HepG2 (cell line): ENCODE measurements around the gene SDCCAG8. TPM values are rescaled to one million over a fixed set of nuclear protein-coding genes. Genes with fewer than 3 reads are reported as not detected.

Source experiments
- ATAC-seq: fragments of 200-7000 bp; cut with Tn5 transposase; 3 replicates; pipeline ENCODE4 v1.9.1; 2020; ENCODE audit warnings: mild to moderate bottlenecking, moderate library complexity
- BruUV-seq: library from RNA; stranded (reverse); fragments of 400-500 nt; replicated peaks from 2 replicates; lab custom pipeline; 2021; lab: Mats Ljungman, UMichigan
- CTCF ChIA-PET: fragments of 300-600 bp; formaldehyde crosslinking; extraction: SDS; loops from one replicate; lab custom pipeline; 2021; ENCODE audit warnings: low total read pairs, inconsistent platforms, low intra/inter-chr PET ratio; lab: Yijun Ruan, JAX
- POLR2A ChIA-PET: fragments of 350-600 bp; sonication (Branson Sonifier 250); formaldehyde crosslinking; loops from one replicate; lab custom pipeline; 2020; ENCODE audit warnings: antibody characterized with exemption, inconsistent platforms; lab: Yijun Ruan, JAX
- DNase-seq: peaks from one replicate; pipeline ENCODE4 v3.0.0-alpha.2; 2015; ENCODE audit warnings: low spot score
- FAIRE-seq: peaks from 3 replicates; lab custom pipeline; 2011; peaks lifted over from hg19 to GRCh38; lab: Jason Lieb, UNC
- H2AFZ ChIP-seq: one replicate; pipeline ENCODE4 v1.6.1; 2011; ENCODE audit warnings: low read length, inconsistent platforms
- H3K27ac ChIP-seq: fragments of 300-600 bp; 3 replicates; pipeline ENCODE4 v1.8.0; 2011; ENCODE audit warnings: mixed run types, mild to moderate bottlenecking, mixed read lengths, low read length, inconsistent platforms; ENCODE audit not compliant: insufficient read depth; ENCODE audit errors: extremely low read length
- H3K27me3 ChIP-seq, 2 experiments: fragments of 200-600 bp in 1 of 2; 2 replicates in 1 of 2; 3 replicates in 1 of 2; pipeline versions ENCODE4 v1.6.0 to v1.8.0; 2011; ENCODE audit warnings: low read length in 2 of 2, mild to moderate bottlenecking in 2 of 2, moderate library complexity in 2 of 2, inconsistent platforms in 1 of 2; ENCODE audit not compliant: insufficient read depth in 2 of 2, control insufficient read depth in 1 of 2
- H3K36me3 ChIP-seq, 2 experiments: fragments of 200-600 bp in 1 of 2; replicated peaks in 1 of 2; 2 replicates in 1 of 2; 3 replicates in 1 of 2; pipeline versions ENCODE4 v1.5.1 to v1.8.0; 2011; ENCODE audit warnings: low read length in 2 of 2, inconsistent platforms in 1 of 2; ENCODE audit not compliant: insufficient read depth in 2 of 2, control insufficient read depth in 1 of 2
- H3K4me1 ChIP-seq: 2 replicates; pipeline ENCODE4 v1.5.1; 2012; ENCODE audit warnings: low read length, inconsistent platforms; ENCODE audit not compliant: insufficient read depth
- H3K4me2 ChIP-seq: 2 replicates; pipeline ENCODE4 v1.6.0; 2011; ENCODE audit warnings: low read depth, low read length, inconsistent platforms
- H3K4me3 ChIP-seq, 3 experiments: fragments of 200-600 bp in 1 of 3; sonication (generic), shearing (Covaris generic) in 1 of 3; replicated peaks in 1 of 3; 2 replicates each; pipeline ENCODE4 v1.5.1; 2011 to 2016; ENCODE audit warnings: low read length in 3 of 3, inconsistent platforms in 2 of 3, low read depth in 2 of 3, mild to moderate bottlenecking in 2 of 3, control low read depth in 1 of 3, mixed read lengths in 1 of 3; ENCODE audit not compliant: insufficient read depth in 1 of 3
- H3K79me2 ChIP-seq: one replicate; pipeline ENCODE4 v1.6.1; 2011; ENCODE audit warnings: low read length, inconsistent platforms; ENCODE audit not compliant: insufficient read depth
- H3K9ac ChIP-seq: 2 replicates; pipeline ENCODE4 v1.6.0; 2011; ENCODE audit warnings: mild to moderate bottlenecking, low read depth, low read length, inconsistent platforms; ENCODE audit not compliant: insufficient read depth
- H3K9me3 ChIP-seq: 2 replicates; pipeline ENCODE4 v1.5.1; 2012; ENCODE audit warnings: mild to moderate bottlenecking, low read length
- H4K20me1 ChIP-seq: 2 replicates; pipeline ENCODE4 v1.6.0; 2011; ENCODE audit warnings: inconsistent platforms, mild to moderate bottlenecking, low read length, moderate library complexity; ENCODE audit not compliant: insufficient read depth
- ARHGAP35 ChIP-seq: sonication (generic); formaldehyde crosslinking; IDR thresholded peaks from 2 replicates; pipeline ENCODE4 v1.9.0; 2022; ENCODE audit warnings: mild to moderate bottlenecking, inconsistent platforms, moderate library complexity, missing genetic modification reagents, borderline replicate concordance
- CBX2 ChIP-seq, 2 experiments: fragments of 200-600 bp in 1 of 2; sonication (generic); formaldehyde crosslinking in 1 of 2; IDR thresholded peaks; 2 replicates each; pipeline versions ENCODE4 v1.7.0 to v1.8.1; 2018 to 2022; ENCODE audit warnings: low read depth in 2 of 2, low read length in 1 of 2, mild to moderate bottlenecking in 1 of 2, missing genetic modification reagents in 1 of 2
- ETS1 ChIP-seq: sonication (generic); formaldehyde crosslinking; IDR thresholded peaks from 2 replicates; pipeline ENCODE4 v1.4.0; 2020; ENCODE audit warnings: missing genetic modification reagents
- FIP1L1 ChIP-seq: fragments of 200-400 bp; formaldehyde crosslinking; IDR thresholded peaks from 2 replicates; pipeline ENCODE4 v1.6.1; 2018; ENCODE audit warnings: low read depth, mild to moderate bottlenecking, low read length, moderate library complexity, borderline replicate concordance; ENCODE audit not compliant: insufficient read depth
- KDM4B ChIP-seq: sonication (generic); formaldehyde crosslinking; IDR thresholded peaks from 2 replicates; pipeline ENCODE4 v1.4.0; 2020; ENCODE audit warnings: missing genetic modification reagents
- MEF2D ChIP-seq: sonication (generic); formaldehyde crosslinking; IDR thresholded peaks from 2 replicates; pipeline ENCODE4 v1.5.1; 2020; ENCODE audit warnings: mild to moderate bottlenecking, missing genetic modification reagents
- NCOA2 ChIP-seq: sonication (generic); formaldehyde crosslinking; IDR thresholded peaks from 2 replicates; pipeline ENCODE4 v1.8.0; 2022; ENCODE audit warnings: inconsistent platforms
- ONECUT2 ChIP-seq: sonication (generic); formaldehyde crosslinking; IDR thresholded peaks from 2 replicates; pipeline ENCODE4 v1.4.0; 2020; ENCODE audit warnings: missing genetic modification reagents
- SMARCC2 ChIP-seq: fragments of 450-650 bp; IDR thresholded peaks from 2 replicates; pipeline ENCODE4 v1.6.1; 2017; ENCODE audit warnings: antibody characterized with exemption, mild to moderate bottlenecking
- TGIF2 ChIP-seq: IDR thresholded peaks from 2 replicates; pipeline ENCODE4 v1.6.1; 2016; ENCODE audit warnings: control low read depth, missing compliant biosample characterization
- ZBTB21 ChIP-seq: sonication (generic); formaldehyde crosslinking; IDR thresholded peaks from 2 replicates; pipeline ENCODE4 v1.4.0; 2020; ENCODE audit warnings: missing genetic modification reagents
- ZNF124 ChIP-seq: sonication (generic); formaldehyde crosslinking; IDR thresholded peaks from 2 replicates; pipeline ENCODE4 v1.4.0; 2020; ENCODE audit warnings: missing genetic modification reagents
- ZNF136 ChIP-seq: sonication (generic); formaldehyde crosslinking; IDR thresholded peaks from 2 replicates; pipeline ENCODE4 v1.8.1; 2022; ENCODE audit warnings: low read depth, mild to moderate bottlenecking, moderate library complexity, missing genetic modification reagents
- ZXDC ChIP-seq: sonication (generic); formaldehyde crosslinking; IDR thresholded peaks from 2 replicates; pipeline ENCODE4 v1.5.0; 2020; ENCODE audit warnings: mild to moderate bottlenecking, missing genetic modification reagents
- in situ Hi-C: cut with HindIII; loops from 2 replicates; pipeline ENCODE4 v1.10.0; 2017; ENCODE audit warnings: low pct_unique_long_range_greater_than_20kb; ENCODE audit not compliant: extremely low pct_ligation_motif_present
- intact Hi-C: fragments of 100-400 bp; cut with micrococcal nuclease; formaldehyde crosslinking; loops from one replicate; pipeline ENCODE4 v1.10.0; 2022; ENCODE audit not compliant: unreplicated experiment
- polyA plus RNA-seq, 8 experiments: library from polyadenylated mRNA; depleted of rRNA in 3 of 8; stranded (reverse) in 7 of 8; unstranded in 1 of 8; fragments of >200 nt; fragmentation: Illumina TruSeq in 4 of 8; extraction: Trizol in 4 of 8; gene quantifications; 2 replicates each; pipeline versions ENCODE4 v1.2.1 to v1.2.3, GENCODE V29; 2011 to 2016; ENCODE audit warnings: low read depth in 4 of 8, missing spikeins in 1 of 8, mixed read lengths in 1 of 8; ENCODE audit not compliant: insufficient read depth in 1 of 8
- total RNA-seq, 5 experiments: library from RNA; depleted of rRNA; stranded (reverse); fragments of >200 nt; fragmentation: Illumina TruSeq; extraction: Trizol; gene quantifications; 2 replicates each; pipeline ENCODE4 v1.2.3, GENCODE V29; 2016; ENCODE audit warnings: low read depth in 1 of 5
- TF ChIP-seq, protein P1 (sequence below): sonication (generic); formaldehyde crosslinking; IDR thresholded peaks from 2 replicates; pipeline ENCODE4 v1.4.0; 2020; ENCODE audit warnings: missing genetic modification reagents
- TF ChIP-seq, protein P2 (sequence below): sonication (generic); formaldehyde crosslinking; IDR thresholded peaks from 2 replicates; pipeline ENCODE4 v1.4.0; 2020; ENCODE audit warnings: missing genetic modification reagents
- TF ChIP-seq, protein P3 (sequence below): sonication (generic); formaldehyde crosslinking; IDR thresholded peaks from 2 replicates; pipeline ENCODE4 v1.5.0; 2020; ENCODE audit warnings: mild to moderate bottlenecking, missing genetic modification reagents

The SDCCAG8 gene
- total and polyA plus RNA-seq, 2 of the 13 experiments (the other 11 are each of a cell fraction or from before 2014, with no cell fraction given): 9.5 to 13.4 TPM

GRCh38 chr1:243441601-243442000 lies 185.8 kb downstream of the SDCCAG8 start:
- Histone ChIP-seq H2AFZ (no peak overlapping the region), H3K9me3 (no peaks in the 10 kb centered on the region), H3K27me3 (no peaks in the 10 kb centered on the region), H4K20me1 (no peaks in the 10 kb centered on the region), H3K4me2 (no peak overlapping the region), H3K36me3 (no peaks in the 10 kb centered on the region), H3K4me3 (no peak overlapping the region), H3K79me2 (no peaks in the 10 kb centered on the region), H3K27ac (no peak overlapping the region), H3K4me1 (no peaks in the 10 kb centered on the region), H3K9ac (no peak overlapping the region)
- ChIA-PET POLR2A (no interaction called here), CTCF (no interaction called here)
- BruUV-seq: no TSS peak
- no peak for TF ChIP-seq TGIF2 (CRISPR knock-in tag)
- no peak for TF ChIP-seq KDM4B (CRISPR knock-in tag)
- no peak for TF ChIP-seq ETS1 (CRISPR knock-in tag)
- TF ChIP-seq NCOA2: no peak
- no peak for TF ChIP-seq ARHGAP35 (CRISPR knock-in tag)
- TF ChIP-seq ZNF136 (CRISPR knock-in tag): no peak
- TF ChIP-seq ZNF124 (CRISPR knock-in tag): no peak
- TF ChIP-seq, protein P1, sequence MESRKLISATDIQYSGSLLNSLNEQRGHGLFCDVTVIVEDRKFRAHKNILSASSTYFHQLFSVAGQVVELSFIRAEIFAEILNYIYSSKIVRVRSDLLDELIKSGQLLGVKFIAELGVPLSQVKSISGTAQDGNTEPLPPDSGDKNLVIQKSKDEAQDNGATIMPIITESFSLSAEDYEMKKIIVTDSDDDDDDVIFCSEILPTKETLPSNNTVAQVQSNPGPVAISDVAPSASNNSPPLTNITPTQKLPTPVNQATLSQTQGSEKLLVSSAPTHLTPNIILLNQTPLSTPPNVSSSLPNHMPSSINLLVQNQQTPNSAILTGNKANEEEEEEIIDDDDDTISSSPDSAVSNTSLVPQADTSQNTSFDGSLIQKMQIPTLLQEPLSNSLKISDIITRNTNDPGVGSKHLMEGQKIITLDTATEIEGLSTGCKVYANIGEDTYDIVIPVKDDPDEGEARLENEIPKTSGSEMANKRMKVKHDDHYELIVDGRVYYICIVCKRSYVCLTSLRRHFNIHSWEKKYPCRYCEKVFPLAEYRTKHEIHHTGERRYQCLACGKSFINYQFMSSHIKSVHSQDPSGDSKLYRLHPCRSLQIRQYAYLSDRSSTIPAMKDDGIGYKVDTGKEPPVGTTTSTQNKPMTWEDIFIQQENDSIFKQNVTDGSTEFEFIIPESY (CRISPR knock-in tag): no peak
- no peak for TF ChIP-seq SMARCC2
- no peak for TF ChIP-seq FIP1L1
- TF ChIP-seq, protein P2, sequence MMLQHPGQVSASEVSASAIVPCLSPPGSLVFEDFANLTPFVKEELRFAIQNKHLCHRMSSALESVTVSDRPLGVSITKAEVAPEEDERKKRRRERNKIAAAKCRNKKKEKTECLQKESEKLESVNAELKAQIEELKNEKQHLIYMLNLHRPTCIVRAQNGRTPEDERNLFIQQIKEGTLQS (CRISPR knock-in tag): no peak
- no peak for TF ChIP-seq ZBTB21 (CRISPR knock-in tag)
- no peak for TF ChIP-seq MEF2D (CRISPR knock-in tag)
- no peak for TF ChIP-seq CBX2 (IDR thresholded peaks at IDR 0.05; ENCODE audit: low read depth, low read length)
- no peak for TF ChIP-seq CBX2 (CRISPR knock-in tag; IDR thresholded peaks at IDR 0.05; ENCODE audit: low read depth)
- TF ChIP-seq ZXDC (CRISPR knock-in tag): no peak
- TF ChIP-seq ONECUT2: no peak
- TF ChIP-seq, protein P3, sequence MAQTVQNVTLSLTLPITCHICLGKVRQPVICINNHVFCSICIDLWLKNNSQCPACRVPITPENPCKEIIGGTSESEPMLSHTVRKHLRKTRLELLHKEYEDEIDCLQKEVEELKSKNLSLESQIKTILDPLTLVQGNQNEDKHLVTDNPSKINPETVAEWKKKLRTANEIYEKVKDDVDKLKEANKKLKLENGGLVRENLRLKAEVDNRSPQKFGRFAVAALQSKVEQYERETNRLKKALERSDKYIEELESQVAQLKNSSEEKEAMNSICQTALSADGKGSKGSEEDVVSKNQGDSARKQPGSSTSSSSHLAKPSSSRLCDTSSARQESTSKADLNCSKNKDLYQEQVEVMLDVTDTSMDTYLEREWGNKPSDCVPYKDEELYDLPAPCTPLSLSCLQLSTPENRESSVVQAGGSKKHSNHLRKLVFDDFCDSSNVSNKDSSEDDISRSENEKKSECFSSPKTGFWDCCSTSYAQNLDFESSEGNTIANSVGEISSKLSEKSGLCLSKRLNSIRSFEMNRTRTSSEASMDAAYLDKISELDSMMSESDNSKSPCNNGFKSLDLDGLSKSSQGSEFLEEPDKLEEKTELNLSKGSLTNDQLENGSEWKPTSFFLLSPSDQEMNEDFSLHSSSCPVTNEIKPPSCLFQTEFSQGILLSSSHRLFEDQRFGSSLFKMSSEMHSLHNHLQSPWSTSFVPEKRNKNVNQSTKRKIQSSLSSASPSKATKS (CRISPR knock-in tag): no peak
- ATAC-seq: no peak
- in situ Hi-C loops: no loop called here
- DNase-seq: no peak
- FAIRE-seq: no peak
- intact Hi-C loops: no loop called here
